Caco-2 (cell line): Measurements from ENCODE around the gene MBTPS1. TPM values are rescaled to one million over a fixed set of nuclear protein-coding genes. Genes with fewer than 3 reads are reported as not detected.

ENCODE experiments used
- BruUV-seq: library from RNA; stranded (reverse); fragments of 400-500 nt; replicated peaks from 2 replicates; lab custom pipeline; 2021; lab: Mats Ljungman, UMichigan
- CTCF ChIA-PET: fragments of 300-600 bp; sonication (Branson Sonifier 250); formaldehyde crosslinking; loops from one replicate; lab custom pipeline; 2022; ENCODE audit warnings: antibody characterized with exemption; lab: Charles Lee
- POLR2A ChIA-PET: fragments of 300-600 bp; sonication (Branson Sonifier 250); formaldehyde crosslinking; loops from one replicate; lab custom pipeline; 2022; ENCODE audit warnings: antibody characterized with exemption; lab: Charles Lee
- DNase-seq, 2 experiments: peaks; one replicate each; pipeline versions ENCODE4 v3.0.0 to v3.0.0-alpha.2; 2020 to 2022
- H3K27me3 ChIP-seq: replicated peaks from 2 replicates; pipeline ENCODE4 v1.6.0; 2011; ENCODE audit warnings: low read length; ENCODE audit not compliant: control insufficient read depth, insufficient read depth
- H3K36me3 ChIP-seq: 2 replicates; pipeline ENCODE4 v1.5.1; 2011; ENCODE audit warnings: low read length; ENCODE audit not compliant: control insufficient read depth, insufficient read depth
- H3K4me1 ChIP-seq: fragments of 250-450 bp; sonication (Bioruptor Pico); 2 replicates; pipeline ENCODE4 v1.5.1; 2020; ENCODE audit warnings: mild to moderate bottlenecking
- H3K4me3 ChIP-seq: 2 replicates; pipeline ENCODE4 v1.5.1; 2011; ENCODE audit warnings: low read depth, mild to moderate bottlenecking, control low read depth, low read length
- H3K9me3 ChIP-seq: fragments of 250-450 bp; sonication (Bioruptor Pico); 2 replicates; pipeline ENCODE4 v1.5.1; 2020; ENCODE audit warnings: mild to moderate bottlenecking, moderate library complexity
- H3K27ac Mint-ChIP-seq: one replicate; pipeline ENCODE4 v1.8.0; 2022; ENCODE audit warnings: mixed read lengths; ENCODE audit not compliant: unreplicated experiment
- H3K27me3 Mint-ChIP-seq: one replicate; pipeline ENCODE4 v1.8.0; 2022; ENCODE audit warnings: mixed read lengths; ENCODE audit not compliant: insufficient read depth, unreplicated experiment
- H3K36me3 Mint-ChIP-seq: one replicate; pipeline ENCODE4 v1.8.0; 2022; ENCODE audit warnings: mild to moderate bottlenecking, mixed read lengths; ENCODE audit not compliant: insufficient read depth, unreplicated experiment
- H3K4me1 Mint-ChIP-seq: one replicate; pipeline ENCODE4 v1.8.0; 2022; ENCODE audit warnings: low read depth, mixed read lengths; ENCODE audit not compliant: unreplicated experiment
- H3K4me3 Mint-ChIP-seq: one replicate; pipeline ENCODE4 v1.8.0; 2022; ENCODE audit warnings: mild to moderate bottlenecking, moderate library complexity, mixed read lengths; ENCODE audit not compliant: unreplicated experiment
- H3K9me3 Mint-ChIP-seq: one replicate; pipeline ENCODE4 v1.8.0; 2022; ENCODE audit warnings: mixed read lengths; ENCODE audit not compliant: unreplicated experiment
- CTCF ChIP-seq, 2 experiments: fragments of 200-600 bp in 1 of 2; IDR thresholded peaks; 1 replicate in 1 of 2; 2 replicates in 1 of 2; pipeline versions ENCODE4 v1.5.1 to v1.8.0; 2011 to 2022; ENCODE audit warnings: antibody characterized with exemption in 1 of 2, control low read depth in 1 of 2, inconsistent platforms in 1 of 2, low read depth in 1 of 2, low read length in 1 of 2, mild to moderate bottlenecking in 1 of 2, moderate library complexity in 1 of 2; ENCODE audit not compliant: insufficient read depth in 1 of 2, severe bottlenecking in 1 of 2, unreplicated experiment in 1 of 2
- intact Hi-C: fragments of 100-400 bp; cut with micrococcal nuclease; formaldehyde crosslinking; loops from one replicate; pipeline ENCODE4 v1.10.0; 2022; ENCODE audit not compliant: unreplicated experiment
- total RNA-seq: library from RNA; stranded (reverse); gene quantifications from 2 replicates; pipeline ENCODE4 v1.2.3, GENCODE V29; 2022

MBTPS1 gene
- total RNA-seq, 1 experiment from 2014 or later: 96.4 TPM

GRCh38 chr16:84021488-84021887, 95.3 kb downstream of the MBTPS1 start:
- intact Hi-C loops: no loop called here
- Mint-ChIP-seq H3K4me1 (no peaks in the 10 kb centered on the region), H3K4me3 (no peak overlapping the region), H3K27ac (no peak overlapping the region), H3K36me3 (no peaks in the 10 kb centered on the region), H3K27me3 (no peaks in the 10 kb centered on the region), H3K9me3 (peaks cover 36% of the 10 kb centered on the region)
- ChIA-PET CTCF (no interaction called here), POLR2A (no interaction called here)
- no peak overlapping the region for H3K4me3 ChIP-seq
- H3K36me3 ChIP-seq: no peaks in the 10 kb centered on the region
- H3K4me1 ChIP-seq: peaks cover 7% of the 10 kb centered on the region
- no peaks in the 10 kb centered on the region for H3K27me3 ChIP-seq
- TF ChIP-seq CTCF (IDR thresholded peaks at IDR 0.05; ENCODE audit: insufficient read depth in 1 of 2, low read depth in 1 of 2, low read length in 1 of 2, severe bottlenecking in 1 of 2, unreplicated experiment in 1 of 2): no peak
- no TSS peak for BruUV-seq
- H3K9me3 ChIP-seq: peaks cover 18% of the 10 kb centered on the region
- no peak for DNase-seq

DNA sequence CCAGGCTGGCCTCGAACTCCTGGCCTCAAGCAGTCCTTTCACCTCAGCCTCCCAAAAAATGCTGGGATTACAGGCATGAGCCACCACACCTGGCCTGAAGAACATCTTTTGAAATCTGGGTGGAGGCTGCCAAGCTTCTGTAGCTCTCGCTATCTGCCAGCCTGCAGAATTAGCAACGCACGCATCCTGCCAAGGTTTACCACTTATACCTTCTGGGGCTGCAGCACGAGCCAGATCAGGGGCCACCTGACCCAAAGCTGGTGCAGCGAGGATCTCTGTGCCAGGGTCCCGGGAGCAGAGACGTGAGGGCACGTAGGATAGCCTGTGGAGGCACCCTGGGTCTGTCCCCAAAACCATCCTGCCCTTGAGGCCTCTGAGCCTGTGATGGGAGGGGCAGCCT, 96.4 kb downstream of the MBTPS1 start:
- Mint-ChIP-seq H3K4me1 (no peaks in the 10 kb centered on the region), H3K27me3 (no peaks in the 10 kb centered on the region), H3K4me3 (no peak overlapping the region), H3K36me3 (no peaks in the 10 kb centered on the region), H3K27ac (no peak overlapping the region), H3K9me3 (peaks cover 36% of the 10 kb centered on the region)
- H3K4me1 ChIP-seq: peaks cover 7% of the 10 kb centered on the region
- H3K4me3 ChIP-seq: no peak overlapping the region
- no TSS peak for BruUV-seq
- intact Hi-C loops: no loop called here
- ChIA-PET POLR2A (no interaction called here), CTCF (no interaction called here)
- no peak for DNase-seq
- TF ChIP-seq CTCF (IDR thresholded peaks at IDR 0.05; ENCODE audit: insufficient read depth in 1 of 2, low read depth in 1 of 2, low read length in 1 of 2, severe bottlenecking in 1 of 2, unreplicated experiment in 1 of 2): no peak
- no peaks in the 10 kb centered on the region for H3K36me3 ChIP-seq
- no peaks in the 10 kb centered on the region for H3K27me3 ChIP-seq
- H3K9me3 ChIP-seq: peaks cover 18% of the 10 kb centered on the region

DNA sequence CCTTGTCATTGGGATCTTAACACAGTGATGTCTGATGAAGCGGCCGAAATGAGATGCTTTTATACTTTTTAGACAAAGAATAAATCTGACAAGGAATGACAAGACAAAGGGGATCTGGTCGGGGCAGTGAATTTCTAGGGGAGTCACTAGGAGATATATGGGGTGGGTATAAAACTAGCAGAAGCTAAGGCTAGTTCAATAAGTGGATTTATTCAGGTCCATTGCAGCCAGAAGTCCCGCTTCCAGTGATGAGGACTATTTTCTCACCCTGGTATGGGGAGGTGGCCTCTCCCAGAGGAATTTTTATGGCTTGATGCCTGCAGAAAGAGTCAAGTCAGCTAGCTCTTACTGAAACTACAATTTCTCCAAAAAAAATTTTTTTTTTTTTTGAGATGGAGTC, 98.0 kb downstream of the MBTPS1 start:
- peaks cover 43% of the 10 kb centered on the region for H3K9me3 Mint-ChIP-seq
- BruUV-seq: no TSS peak
- H3K36me3 ChIP-seq: no peaks in the 10 kb centered on the region
- no peak for DNase-seq
- H3K4me1 ChIP-seq: peaks cover 4% of the 10 kb centered on the region
- intact Hi-C loops: no loop called here
- no peak overlapping the region for H3K27ac Mint-ChIP-seq
- peaks cover 18% of the 10 kb centered on the region for H3K9me3 ChIP-seq
- TF ChIP-seq CTCF (IDR thresholded peaks at IDR 0.05; ENCODE audit: insufficient read depth in 1 of 2, low read depth in 1 of 2, low read length in 1 of 2, severe bottlenecking in 1 of 2, unreplicated experiment in 1 of 2): no peak
- no peak overlapping the region for H3K4me3 ChIP-seq
- ChIA-PET POLR2A (no interaction called here), CTCF (no interaction called here)
- no peaks in the 10 kb centered on the region for H3K27me3 ChIP-seq
- H3K4me1 Mint-ChIP-seq: no peaks in the 10 kb centered on the region
- no peaks in the 10 kb centered on the region for H3K27me3 Mint-ChIP-seq
- H3K36me3 Mint-ChIP-seq: no peaks in the 10 kb centered on the region
- no peak overlapping the region for H3K4me3 Mint-ChIP-seq
